ENCODE data around the gene WDR27.
"Not testable (repeated sequence)": the region's sequence is repeated elsewhere in the genome, so short reads cannot be mapped to it uniquely, and the experiment has no call there.

Gene WDR27

DNA sequence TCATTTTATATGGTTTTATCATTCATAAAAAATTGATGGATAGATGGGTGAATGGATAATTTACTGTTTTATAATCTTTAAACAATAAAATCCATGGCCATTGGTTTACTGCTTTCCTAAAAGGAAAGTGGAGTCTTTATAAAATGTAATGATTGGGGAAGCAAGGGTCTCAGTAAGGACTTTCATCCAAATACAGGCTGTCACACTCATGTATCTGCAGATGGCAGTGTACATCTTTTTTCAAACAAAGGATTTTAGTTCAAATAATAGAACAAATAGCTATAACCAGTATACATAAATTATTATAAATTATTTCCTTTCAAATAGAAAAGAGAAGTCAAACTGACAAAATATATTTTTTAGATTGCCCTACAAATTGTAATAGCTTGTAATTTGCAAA, 190.0 kb downstream of the WDR27 start:
- DNase-seq = not testable (repeated sequence)

DNA sequence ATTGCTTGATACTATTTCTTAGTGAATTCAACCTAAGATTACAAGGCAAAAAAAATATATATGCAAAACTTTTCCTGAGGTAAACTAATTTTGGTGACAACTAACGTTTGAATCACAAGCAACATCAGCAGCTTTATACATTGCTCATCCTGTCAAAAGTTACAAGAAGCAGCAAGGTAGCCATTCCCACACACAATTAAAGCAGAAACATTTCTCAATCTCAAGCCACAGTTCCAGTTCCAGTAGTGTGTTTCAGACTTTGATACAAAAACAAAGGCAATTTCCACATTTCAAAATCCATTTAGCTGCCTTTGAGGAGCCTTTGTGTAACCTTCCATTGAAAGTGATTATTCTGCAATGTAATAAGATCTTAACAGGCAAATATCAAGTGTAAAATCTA, 191.0 kb downstream of the WDR27 start:
- no peak for DNase-seq

DNA sequence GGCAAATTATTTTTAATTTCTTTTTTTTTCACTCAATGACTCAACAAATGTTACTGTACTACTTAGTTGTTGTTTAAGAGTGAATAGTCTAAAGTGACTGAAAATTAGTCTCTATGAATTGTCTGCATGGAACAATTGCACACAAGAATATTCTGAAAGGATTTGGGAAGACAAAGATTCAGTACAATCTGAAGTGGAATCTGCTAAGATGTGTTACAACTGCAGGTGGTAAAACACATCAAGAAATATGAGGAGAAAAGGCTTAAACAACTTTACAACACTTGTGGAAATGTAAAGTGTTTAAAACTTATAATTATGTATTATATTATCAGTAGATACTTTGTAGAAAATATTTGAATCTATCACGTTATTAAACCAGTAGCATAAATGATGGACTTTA, 193.4 kb downstream of the WDR27 start:
- DNase-seq = no peak

DNA sequence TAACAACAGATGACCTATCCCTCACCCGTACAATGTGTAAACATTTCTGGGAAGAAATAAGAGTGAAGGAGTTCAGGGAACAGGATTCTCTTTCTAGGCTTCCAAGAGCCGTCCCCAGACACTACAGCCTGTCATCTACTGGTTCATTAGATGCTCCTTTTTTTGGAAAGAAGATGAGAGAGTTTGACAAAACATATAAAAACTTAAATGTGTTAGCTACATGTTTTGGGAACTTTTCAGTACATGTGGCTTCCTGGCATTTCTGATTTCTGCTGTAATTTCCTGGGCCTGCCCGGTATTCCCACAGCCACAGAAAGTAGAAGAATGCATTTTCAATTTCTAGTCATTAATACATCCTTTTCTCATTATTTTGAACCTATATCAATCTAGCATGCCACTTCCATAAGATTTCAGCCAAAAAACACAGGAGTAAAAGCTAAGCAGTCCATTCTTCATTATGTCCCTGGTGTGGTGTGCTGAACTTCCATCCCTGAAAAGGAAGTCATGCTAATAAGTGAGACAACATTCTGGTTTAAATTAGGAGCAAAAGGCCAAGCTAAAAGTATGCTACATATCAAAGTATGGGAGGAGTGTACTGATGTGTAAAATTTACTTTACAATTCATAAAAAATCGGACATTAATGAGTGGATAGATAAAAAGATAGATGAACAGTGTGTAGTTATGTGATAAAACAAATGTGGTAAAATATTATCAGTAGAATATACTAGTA, 198.2 kb downstream of the WDR27 start:
- DNase-seq = no peak

DNA sequence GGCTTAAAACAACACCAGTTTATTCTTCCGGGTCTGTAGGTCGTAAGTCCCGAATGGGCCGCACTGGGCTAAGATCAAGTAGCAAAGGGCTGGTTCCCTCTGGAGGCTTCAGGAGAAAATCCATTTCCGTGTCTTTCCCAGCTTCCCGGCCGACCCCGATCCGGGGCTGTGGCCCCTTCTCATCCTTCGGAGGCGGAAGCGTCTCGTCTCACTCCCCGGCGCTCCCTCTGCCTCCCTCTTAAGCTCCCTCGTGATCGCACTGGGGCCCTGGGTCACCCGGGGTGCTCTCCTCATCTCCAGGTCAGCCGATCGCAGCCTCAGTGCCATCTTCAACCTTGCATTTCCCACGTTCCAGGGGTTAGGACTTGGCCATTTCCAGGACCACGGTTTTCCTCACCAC, 199.4 kb downstream of the WDR27 start:
- DNase-seq = no peak

DNA sequence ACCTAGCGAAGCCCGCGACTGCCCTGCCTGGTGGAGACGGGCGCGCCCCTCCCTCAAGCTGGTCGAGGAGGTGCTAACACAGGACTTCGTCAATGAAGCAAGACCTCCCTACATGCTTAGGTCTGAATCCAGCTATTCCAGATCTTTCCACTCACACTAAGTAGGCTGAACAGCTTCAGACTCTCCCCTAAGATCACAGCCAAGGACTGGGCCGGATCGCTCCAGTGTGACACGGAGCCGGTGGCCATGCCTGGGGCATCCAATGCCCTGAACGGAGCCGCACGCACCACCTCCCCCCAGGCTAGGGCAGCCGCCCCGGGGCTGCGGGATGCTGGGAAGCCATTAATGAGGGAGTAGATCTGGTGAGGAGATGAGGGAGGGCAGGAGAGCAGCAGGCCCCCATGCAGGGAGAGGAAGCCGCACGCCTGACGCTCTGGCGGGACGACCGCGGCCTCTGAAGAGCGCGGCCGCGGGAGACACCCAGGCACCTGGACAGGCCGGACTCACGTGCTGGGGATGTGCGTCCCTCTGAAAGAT, 200.0 kb downstream of the WDR27 start:
- no peak for DNase-seq

DNA sequence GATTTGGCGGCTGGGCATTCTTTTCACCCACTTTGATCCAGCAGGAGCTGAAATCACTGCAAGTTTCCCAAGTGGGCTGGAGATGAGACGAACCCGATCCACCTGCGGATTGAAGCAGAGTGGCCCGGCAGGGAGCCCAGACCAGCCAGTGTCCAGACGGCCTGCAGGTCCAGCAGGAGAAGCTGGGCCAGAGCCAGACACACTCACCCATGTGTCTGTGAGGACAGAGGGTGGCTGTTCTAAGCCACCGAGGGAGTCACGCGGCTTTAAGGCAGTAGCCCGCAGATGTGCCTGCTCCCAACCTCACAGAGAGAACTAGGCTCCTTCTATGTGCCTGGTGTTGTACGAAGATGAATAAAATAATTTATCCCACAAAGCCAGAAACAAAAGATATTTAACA, 200.7 kb downstream of the WDR27 start:
- no peak for DNase-seq

DNA sequence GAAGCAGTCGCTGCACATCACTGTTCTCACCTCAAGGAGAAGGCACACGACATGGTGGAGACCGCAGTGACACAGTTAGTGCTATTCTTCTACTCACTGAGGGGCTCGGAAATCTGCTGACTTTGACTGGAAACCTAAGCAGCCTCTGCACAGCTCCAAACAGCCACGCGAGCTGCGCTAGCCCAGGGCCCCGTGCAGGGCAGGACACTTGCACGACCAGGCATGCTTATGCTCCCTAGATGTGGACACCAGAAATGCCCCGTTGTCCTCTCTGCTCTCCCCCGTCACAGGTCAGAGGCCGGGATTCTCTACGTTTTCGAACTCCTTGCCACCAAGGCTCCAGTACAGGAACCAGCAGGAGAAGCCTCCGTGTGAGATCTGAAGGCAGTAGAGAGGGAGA, 201.1 kb downstream of the WDR27 start:
- no peak for DNase-seq

DNA sequence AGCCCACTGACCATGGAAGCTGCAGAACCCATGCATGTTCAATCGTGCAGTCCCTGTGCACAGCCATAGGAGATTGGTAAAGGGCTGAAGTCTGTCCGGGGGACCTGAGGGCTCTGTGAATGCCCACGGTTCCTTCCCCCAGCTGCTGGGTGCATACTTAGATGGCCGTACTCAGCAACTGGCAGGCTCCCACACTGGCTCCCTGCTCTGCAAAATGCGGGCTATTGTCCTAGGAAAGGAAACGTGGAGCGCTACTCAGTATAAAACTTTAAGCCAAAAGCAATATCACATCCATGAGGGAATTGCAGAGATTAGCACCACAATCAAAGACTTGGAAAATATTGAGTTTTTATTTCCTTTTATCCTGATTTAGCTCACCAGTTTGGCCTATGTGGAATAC, 202.0 kb downstream of the WDR27 start:
- DNase-seq = no peak

DNA sequence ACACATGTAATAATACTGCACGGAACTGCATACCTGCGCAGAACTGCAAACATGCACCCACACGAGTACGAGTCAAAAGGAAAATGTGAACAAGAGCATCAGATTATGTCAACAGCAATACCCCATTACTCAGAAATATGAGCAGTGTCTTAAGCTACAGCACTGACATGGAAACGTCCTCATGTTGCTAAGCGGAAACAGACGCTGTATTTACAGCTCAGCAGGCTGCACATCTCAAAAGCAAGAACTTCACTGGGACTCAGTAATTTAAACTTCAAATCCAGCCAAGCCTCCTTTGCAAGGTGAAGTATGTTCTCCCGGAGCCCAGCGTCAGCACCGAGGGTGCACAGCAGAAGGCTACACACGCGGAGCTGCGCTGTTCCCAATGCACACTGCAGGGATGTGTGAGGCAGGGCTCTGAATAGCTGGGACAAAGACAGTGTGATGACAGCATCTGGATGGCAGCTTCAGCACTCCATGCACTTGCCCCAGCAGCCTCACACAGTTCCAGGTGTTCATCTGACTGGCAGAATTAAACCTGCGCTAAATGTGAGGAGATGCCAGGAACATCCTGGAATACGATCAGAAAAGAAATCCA, 202.8 kb downstream of the WDR27 start:
- DNase-seq = no peak

DNA sequence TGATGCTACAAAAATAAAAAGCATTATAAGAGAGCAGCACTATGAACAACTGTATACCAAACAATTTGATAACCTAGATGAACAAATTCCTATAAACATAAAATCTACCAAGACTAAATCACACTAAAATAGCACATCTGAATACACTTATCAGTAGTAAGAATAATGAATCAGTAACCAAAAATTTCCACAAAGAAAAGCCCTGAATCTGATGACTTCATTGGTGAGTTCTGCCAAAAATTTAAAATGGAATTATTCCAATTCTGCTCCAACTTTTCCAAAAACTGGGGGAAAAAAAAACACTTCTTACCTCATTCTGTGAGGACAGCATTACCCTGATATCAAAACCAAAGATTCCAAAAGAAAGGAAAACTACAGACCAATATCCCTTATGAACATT, 206.2 kb downstream of the WDR27 start:
- DNase-seq = no peak

DNA sequence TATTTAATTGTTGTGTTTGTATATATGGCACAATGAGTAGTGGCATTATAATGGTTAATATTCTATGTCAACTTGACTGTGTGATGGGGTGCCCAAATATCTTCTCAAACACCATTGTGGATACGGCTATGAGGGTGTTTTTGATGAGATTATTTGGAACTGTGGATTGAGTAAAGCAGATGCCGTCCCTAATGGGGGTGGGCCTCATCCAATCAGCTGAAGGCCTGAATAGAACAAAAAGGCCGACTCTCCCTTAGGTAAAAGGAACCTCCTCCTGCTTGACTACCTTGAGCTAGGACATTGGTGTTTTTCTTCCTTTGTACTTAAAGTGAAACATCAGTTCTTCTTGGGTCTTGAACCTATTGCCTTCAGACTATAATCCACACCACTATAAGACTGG, 207.8 kb downstream of the WDR27 start:
- DNase-seq = no peak

DNA sequence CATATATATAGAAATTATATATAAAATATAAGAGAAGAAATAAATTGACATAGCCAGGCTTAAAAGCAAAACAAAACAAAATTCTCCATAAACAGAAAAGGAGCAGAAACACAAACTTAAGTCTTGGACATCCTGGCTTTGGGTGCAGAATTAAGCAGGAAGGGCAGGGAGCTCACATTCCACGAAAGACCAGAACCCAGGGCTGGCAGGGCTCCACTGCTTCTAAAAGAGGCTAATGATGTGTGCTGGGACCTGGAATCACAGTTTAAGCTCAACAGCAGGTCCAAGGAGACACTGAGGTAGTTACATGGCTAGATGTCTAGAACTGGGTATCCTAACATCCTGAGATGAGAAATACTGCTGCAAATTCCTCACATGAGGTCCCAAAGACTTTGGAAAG, 210.3 kb downstream of the WDR27 start:
- DNase-seq = no peak

DNA sequence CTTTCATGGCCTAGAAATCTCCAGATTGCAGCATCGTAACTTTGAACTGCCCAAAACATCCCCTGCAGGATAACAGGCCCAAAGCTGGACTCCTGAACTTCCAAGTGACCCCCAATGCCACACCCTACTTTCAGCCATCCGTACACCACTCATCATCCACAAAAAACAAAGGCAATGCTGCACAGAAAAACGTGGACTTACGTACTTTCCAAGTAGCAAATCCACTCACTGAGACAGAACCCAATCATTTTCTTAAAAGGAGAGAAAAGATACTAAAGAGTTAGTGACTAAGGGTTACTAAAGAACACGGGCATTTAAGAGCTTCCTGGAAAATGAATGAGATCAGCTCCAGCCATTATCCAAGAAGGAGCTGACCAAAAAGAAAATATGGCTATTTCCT, 211.0 kb downstream of the WDR27 start:
- no peak for DNase-seq

DNA sequence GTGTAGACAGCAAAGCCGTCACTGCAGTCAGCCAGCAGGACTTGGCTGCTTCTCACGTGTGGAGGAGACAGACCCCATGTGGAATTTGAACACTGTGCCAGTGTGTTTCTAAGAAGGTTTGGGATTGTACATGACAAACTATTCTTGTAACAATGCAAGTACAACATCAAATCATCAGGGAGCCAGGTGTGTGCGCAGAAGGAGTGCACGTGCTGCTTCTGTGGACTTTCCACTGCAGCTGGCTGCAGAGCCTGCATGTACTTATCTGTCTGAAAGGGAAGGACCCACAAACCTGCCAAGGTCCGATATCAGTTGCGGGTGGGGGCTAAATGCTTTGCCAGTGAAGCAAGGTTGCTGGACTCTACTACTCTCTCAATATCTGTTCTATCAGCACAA, 211.6 kb downstream of the WDR27 start:
- DNase-seq = no peak

DNA sequence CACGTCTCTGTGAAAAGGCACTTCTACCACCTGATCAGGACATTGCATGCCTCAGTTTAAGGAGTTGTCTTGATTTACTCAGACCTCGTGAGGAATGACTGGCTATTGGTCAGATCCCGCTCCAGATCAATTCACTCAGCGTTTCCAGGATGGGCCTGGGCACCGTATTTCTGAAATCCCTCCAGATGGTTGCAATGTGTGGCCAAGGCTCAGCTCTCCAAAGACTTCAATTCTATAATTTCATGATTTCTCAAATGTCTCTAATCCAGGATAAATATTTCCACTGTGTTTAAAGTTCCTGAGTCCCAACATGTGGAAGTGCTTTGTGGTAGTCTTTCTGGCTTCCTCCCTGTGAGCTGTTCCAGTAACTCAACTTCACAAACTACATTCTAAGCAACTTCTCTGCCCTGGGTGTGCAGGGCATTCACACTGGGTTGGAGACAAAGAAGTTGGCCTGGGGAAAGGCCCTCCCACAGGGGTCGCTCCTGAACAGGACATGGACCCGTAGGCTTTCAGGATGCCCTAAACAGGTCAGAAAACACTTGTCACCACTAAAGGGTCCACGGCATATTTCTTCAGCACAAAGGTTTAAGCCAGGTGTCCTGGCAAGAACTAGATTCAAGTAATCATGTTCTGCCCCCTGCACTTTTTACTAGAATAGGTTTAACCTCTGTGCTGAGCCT, 212.1 kb downstream of the WDR27 start:
- DNase-seq = no peak

DNA sequence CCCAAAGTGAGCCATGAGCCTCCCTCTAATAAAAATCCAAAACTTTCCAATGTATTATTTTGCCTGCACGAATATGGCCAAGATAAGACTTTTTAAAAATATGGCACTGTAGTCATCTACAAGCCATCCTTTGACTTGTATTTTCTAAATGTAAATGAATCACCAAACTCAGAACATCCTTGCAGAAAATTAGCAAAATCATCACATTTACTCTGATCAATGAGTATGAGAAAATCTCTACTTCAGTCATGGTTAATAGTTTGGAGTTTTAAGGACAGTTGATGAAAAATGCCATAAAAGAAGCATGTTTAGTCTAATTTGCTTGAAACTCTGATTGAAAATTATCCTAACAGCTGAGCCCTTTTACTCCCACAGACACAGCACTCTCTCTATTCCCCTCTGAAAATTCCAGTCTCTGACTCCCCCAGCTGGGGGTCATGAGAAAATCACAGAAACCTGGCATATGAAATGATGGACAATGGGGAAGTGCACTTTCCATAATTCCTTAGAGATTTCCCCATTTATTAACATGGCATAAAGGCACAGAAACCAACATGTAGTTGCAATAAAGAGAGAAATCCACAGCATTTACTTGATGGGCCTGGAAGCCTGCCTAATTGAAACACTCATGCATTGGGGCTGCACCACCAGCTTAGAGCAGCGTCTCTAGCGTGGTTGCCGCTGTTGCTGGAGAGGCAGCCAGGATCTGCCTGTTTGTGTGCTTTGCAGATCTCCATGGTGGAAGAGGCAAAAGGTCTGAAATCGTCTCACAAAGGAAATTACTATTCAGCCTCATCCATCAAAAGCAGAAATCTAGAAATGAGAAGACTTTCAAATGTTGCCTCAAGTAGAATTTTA, 214.0 kb downstream of the WDR27 start:
- no peak for DNase-seq

DNA sequence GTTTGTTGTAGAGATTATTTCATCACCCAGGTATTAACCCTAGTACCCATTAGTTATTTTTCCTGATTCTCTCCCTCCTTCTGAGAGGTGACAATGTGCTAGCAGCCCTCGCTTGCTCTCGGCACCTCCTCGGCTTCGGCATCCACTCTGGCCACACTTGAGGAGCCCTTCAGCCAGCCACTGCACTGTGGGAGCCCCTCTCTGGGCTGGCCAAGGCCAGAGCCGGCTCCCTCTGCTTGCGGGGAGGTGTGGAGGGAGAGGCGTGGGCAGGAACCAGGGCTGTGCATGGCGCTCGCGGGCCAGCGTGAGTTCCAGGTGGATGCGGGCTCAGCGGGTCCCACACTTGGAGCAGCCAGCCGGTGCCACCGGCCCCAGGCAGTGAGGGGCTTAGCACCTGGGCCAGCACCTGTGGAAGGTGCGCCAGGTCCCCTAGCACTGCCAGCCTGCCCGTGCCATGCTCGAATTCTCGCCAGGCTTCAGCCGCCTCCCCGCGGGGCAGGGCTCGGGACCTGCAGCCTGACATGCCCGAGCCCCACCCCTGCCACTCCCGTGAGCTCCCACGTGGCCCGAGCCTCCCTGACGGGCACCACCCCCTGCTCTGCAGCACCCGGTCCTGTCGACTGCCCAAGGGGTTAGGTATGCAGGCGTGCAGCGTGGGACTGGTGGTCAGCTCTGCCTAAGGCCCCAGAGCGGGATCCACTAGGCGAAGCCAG, 221.9 kb downstream of the WDR27 start:
- no peak for DNase-seq

DNA sequence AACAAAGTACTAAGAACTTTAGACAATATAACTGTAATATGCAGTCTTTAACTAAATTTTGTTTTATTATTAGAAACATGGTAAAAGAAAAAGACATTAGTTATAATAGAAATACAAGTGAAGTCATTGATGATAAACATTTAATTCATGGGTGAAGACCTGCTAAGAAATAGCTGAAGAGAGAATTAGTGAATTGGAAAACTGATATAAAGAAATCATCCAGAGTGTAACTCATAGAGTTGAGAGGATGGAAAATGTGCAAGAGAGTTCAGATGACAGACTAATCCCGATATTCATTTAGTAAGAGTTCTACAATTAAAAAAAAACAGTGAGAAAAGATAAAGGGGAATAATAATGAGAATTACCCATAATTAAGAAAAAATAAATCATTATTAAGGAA, 227.5 kb downstream of the WDR27 start:
- no peak for DNase-seq

DNA sequence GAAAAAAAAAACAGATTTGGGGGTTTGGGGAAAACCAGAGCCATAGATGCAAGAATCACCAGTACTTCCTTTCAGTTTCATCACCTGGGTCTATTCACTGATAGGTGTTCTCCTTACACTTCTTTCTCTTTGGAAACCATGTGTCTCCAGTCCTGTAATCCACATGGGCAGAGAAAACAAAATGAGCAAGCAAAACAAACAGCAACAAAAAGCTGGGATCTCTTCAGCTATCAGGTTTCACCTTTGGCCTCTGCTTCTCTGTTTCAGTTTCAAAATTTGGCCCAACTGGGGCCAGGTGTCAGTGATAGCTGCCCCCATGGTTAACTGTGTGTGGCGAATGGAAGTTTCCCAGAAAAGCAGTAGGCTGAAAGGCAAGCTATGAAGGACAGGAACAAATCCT, 228.2 kb downstream of the WDR27 start:
- DNase-seq = no peak

DNA sequence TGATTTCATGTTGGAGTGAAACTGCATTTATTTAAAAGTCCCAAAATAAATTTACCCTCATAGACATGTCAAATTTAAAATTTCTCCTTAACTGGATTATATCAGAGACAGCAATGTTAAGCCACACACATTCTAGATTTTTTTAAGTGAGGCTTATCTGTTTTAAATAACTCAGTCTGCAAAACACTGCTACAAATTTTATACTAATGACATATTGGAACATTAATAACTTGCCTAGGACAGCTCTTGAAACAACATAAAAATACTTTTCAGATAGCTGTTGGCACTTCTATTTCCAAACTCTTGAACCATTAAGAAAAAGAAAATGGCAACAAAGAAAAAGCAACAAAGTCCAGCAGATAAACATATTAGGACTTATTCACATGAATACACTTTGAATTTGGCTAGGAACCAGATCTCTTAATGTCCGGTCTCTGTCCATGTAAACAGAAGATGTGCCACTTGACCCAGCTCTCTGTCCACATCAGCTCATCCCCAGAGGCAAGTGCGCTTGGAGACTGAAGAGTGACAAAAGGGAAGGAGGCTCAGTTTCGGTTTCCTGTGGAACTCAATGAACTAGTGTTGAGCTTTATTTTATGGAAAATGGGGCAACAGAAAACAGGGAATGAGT, 228.9 kb downstream of the WDR27 start:
- DNase-seq = no peak

DNA sequence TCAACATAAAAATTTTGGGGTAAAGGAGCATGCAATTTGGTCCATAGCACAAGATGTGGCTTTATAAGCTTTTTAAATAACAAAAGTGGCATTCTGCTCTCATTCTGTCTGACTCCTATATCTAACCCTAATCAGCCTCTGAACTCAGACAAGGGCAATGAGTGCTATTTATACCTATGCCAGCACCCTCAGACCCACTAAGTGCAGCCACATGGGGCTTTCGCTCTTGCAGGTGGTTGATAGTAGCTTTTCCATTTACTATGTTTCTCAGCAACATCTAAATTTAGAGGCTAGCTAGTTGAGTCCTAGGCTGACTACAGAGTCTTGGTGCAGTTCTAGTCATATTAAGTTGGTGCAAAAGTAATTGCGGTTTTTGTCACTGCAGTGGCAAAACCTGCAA, 231.0 kb downstream of the WDR27 start:
- no peak for DNase-seq

Measured in activated T-cell treated with anti-CD3 and anti-CD28 coated beads, Interleukin-2, amount 50 U/mL, for 48 hours (primary cell).